Measurements from ENCODE around the gene FBXW7.

FBXW7 gene

DNA sequence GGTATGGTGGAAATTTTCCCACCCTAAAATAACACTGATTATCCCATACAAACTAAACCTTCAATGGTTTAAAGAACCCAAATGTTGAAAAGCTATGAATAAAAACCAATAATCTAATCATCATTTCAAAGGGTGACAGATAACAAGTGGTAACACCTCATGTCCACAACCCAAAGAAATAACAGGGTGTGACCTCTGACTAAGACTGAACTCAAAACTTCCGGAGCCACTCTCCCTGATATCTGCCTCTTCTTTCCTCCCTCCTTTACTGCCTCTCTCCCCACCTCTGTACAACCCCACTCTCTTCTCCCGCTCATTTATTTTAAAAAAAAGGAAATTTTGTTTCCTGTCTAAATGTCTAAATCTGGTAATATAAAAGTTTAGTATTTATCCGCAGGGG lies 11.5 kb downstream of the FBXW7 start:
- no peaks in the 10 kb centered on the region for H3K4me1 ChIP-seq (ENCODE audit: control insufficient read depth, insufficient read depth, low read length)
- no peak overlapping the region for H3K4me3 ChIP-seq (ENCODE audit: low read length)
- no peak overlapping the region for H3K9ac ChIP-seq (ENCODE audit: low read depth, low read length)
- H3K4me2 ChIP-seq (ENCODE audit: low read length), result no peak overlapping the region
- H3K36me3 ChIP-seq (ENCODE audit: insufficient read depth, low read length), result no peaks in the 10 kb centered on the region
- H3K27me3 ChIP-seq (ENCODE audit: control insufficient read depth, insufficient read depth, low read length), result no peaks in the 10 kb centered on the region
- no peaks in the 10 kb centered on the region for H3K9me3 ChIP-seq (replicated peaks; ENCODE audit: low read length)

DNA sequence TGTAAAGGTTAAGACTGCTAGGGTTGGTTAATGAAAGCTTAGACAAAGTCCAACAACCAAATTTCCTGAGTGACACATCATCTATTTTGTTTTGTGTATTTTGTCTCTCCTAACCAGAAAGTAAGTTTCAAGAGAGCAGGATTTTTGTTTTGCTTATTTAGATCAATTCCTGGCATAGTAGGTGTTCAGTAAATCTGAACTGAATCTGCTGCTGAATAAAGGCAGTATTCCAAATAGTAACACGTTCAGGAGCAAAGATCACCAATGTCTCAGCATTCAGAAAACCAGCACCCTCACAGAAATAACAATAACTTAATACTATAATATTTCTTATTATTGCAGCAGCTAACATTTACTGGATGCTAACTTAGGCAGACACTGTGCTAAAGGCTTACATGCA lies 12.2 kb downstream of the FBXW7 start:
- Histone ChIP-seq H3K9me3 (replicated peaks; ENCODE audit: low read length) (no peaks in the 10 kb centered on the region), H3K9ac (ENCODE audit: low read depth, low read length) (no peak overlapping the region), H3K4me3 (ENCODE audit: low read length) (no peak overlapping the region), H3K4me2 (ENCODE audit: low read length) (no peak overlapping the region), H3K36me3 (ENCODE audit: insufficient read depth, low read length) (no peaks in the 10 kb centered on the region), H3K4me1 (ENCODE audit: control insufficient read depth, insufficient read depth, low read length) (no peaks in the 10 kb centered on the region), H3K27me3 (ENCODE audit: control insufficient read depth, insufficient read depth, low read length) (no peaks in the 10 kb centered on the region)

GRCh38 chr4:152522754-152523153 lies 13.1 kb downstream of the FBXW7 start:
- no peaks in the 10 kb centered on the region for H3K36me3 ChIP-seq (ENCODE audit: insufficient read depth, low read length)
- H3K9ac ChIP-seq (ENCODE audit: low read depth, low read length), result no peak overlapping the region
- no peak overlapping the region for H3K4me3 ChIP-seq (ENCODE audit: low read length)

GRCh38 chr4:152522245-152522644 lies 13.6 kb downstream of the FBXW7 start:
- H3K4me2 ChIP-seq (ENCODE audit: low read length), result no peak overlapping the region
- no peaks in the 10 kb centered on the region for H3K4me1 ChIP-seq (ENCODE audit: control insufficient read depth, insufficient read depth, low read length)
- H3K27me3 ChIP-seq (ENCODE audit: control insufficient read depth, insufficient read depth, low read length), result no peaks in the 10 kb centered on the region
- H3K36me3 ChIP-seq (ENCODE audit: insufficient read depth, low read length), result no peaks in the 10 kb centered on the region
- no peak overlapping the region for H3K4me3 ChIP-seq (ENCODE audit: low read length)
- no peak overlapping the region for H3K9ac ChIP-seq (ENCODE audit: low read depth, low read length)
- no peaks in the 10 kb centered on the region for H3K9me3 ChIP-seq (replicated peaks; ENCODE audit: low read length)

More at GRCh38 chr4:152522754-152523153, 13.1 kb downstream of the FBXW7 start:
- H3K27me3 ChIP-seq (ENCODE audit: control insufficient read depth, insufficient read depth, low read length), result no peaks in the 10 kb centered on the region
- H3K9me3 ChIP-seq (replicated peaks; ENCODE audit: low read length), result no peaks in the 10 kb centered on the region
- no peak overlapping the region for H3K4me2 ChIP-seq (ENCODE audit: low read length)
- H3K4me1 ChIP-seq (ENCODE audit: control insufficient read depth, insufficient read depth, low read length), result no peaks in the 10 kb centered on the region

DNA sequence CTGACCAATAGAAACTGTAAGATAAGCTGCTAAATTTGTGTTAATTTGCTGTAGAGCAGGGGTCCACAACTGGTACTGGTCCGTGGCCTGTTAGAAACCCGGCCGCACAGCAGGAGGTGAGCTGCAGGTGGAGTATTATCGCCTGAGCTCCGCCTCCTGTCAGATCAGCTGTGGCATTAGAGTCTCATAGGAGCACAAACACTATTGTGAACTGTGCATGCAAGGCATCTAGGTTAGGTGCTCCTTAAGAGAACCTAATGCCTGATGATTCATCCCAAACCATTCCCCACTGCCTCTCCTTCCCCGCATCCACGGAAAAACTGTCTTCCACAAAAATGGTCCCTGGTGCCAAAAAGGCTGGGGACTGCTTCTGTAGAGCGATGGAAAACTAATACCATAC lies 19.7 kb downstream of the FBXW7 start:
- no peak overlapping the region for H3K4me3 ChIP-seq (ENCODE audit: low read length)
- H3K4me2 ChIP-seq (ENCODE audit: low read length), result peak overlapping the region; percentile 66
- H3K9ac ChIP-seq (ENCODE audit: low read depth, low read length), result no peak overlapping the region
- no peaks in the 10 kb centered on the region for H3K9me3 ChIP-seq (replicated peaks; ENCODE audit: low read length)
- H3K36me3 ChIP-seq (ENCODE audit: insufficient read depth, low read length), result no peaks in the 10 kb centered on the region
- no peaks in the 10 kb centered on the region for H3K27me3 ChIP-seq (ENCODE audit: control insufficient read depth, insufficient read depth, low read length)
- H3K4me1 ChIP-seq (ENCODE audit: control insufficient read depth, insufficient read depth, low read length), result peaks cover 19% of the 10 kb centered on the region

GRCh38 chr4:152515678-152516077 lies 20.2 kb downstream of the FBXW7 start:
- Histone ChIP-seq H3K4me2 (ENCODE audit: low read length) (peak overlapping the region; percentile 66), H3K4me1 (ENCODE audit: control insufficient read depth, insufficient read depth, low read length) (peaks cover 19% of the 10 kb centered on the region), H3K36me3 (ENCODE audit: insufficient read depth, low read length) (no peaks in the 10 kb centered on the region), H3K9me3 (replicated peaks; ENCODE audit: low read length) (no peaks in the 10 kb centered on the region), H3K4me3 (ENCODE audit: low read length) (peak overlapping the region; percentile 31), H3K27me3 (ENCODE audit: control insufficient read depth, insufficient read depth, low read length) (no peaks in the 10 kb centered on the region), H3K9ac (ENCODE audit: low read depth, low read length) (no peak overlapping the region)

DNA sequence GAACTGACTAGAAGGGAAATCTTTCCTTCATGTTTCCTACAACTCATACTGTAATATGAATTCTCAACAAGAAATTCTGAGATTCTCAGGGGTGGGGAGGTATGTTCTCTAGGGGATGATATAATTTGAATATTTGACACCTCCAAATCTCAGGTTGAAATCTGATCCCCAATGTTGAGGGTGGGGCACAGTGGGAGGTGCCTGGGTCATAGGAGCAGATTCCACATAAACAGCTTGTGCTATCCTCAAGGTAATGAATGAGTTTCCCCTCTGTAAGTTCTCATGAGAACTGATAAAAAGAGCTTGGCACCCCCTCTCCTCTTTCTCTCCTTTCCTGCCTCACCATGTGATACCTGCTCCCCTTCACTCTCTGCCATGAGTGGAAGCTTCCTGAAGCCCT lies 21.5 kb downstream of the FBXW7 start:
- no peaks in the 10 kb centered on the region for H3K27me3 ChIP-seq (ENCODE audit: control insufficient read depth, insufficient read depth, low read length)
- no peaks in the 10 kb centered on the region for H3K9me3 ChIP-seq (replicated peaks; ENCODE audit: low read length)
- H3K9ac ChIP-seq (ENCODE audit: low read depth, low read length), result no peak overlapping the region
- no peaks in the 10 kb centered on the region for H3K36me3 ChIP-seq (ENCODE audit: insufficient read depth, low read length)
- H3K4me3 ChIP-seq (ENCODE audit: low read length), result no peak overlapping the region
- no peak overlapping the region for H3K4me2 ChIP-seq (ENCODE audit: low read length)
- H3K4me1 ChIP-seq (ENCODE audit: control insufficient read depth, insufficient read depth, low read length), result peaks cover 19% of the 10 kb centered on the region

DNA sequence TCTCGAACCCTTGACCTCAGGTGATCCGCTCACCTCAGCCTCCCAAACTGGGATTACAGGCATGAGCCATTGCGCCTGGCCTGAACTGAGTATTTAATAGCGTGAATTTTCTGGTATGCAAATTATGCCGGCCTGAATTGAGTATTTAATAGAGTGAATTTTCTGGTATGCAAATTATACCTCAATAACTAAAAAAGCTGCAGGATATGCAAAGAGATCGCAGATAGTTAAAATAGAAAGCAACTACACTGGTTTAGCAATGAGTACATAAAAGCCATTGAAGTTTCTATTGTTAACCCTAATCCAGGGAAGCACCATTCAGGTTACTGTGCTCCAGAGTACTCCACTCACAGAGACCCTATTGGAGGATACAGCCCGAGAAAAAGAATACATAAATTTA lies 22.8 kb downstream of the FBXW7 start:
- no peaks in the 10 kb centered on the region for H3K36me3 ChIP-seq (ENCODE audit: insufficient read depth, low read length)
- no peaks in the 10 kb centered on the region for H3K27me3 ChIP-seq (ENCODE audit: control insufficient read depth, insufficient read depth, low read length)
- no peak overlapping the region for H3K9ac ChIP-seq (ENCODE audit: low read depth, low read length)
- peaks cover 19% of the 10 kb centered on the region for H3K4me1 ChIP-seq (ENCODE audit: control insufficient read depth, insufficient read depth, low read length)
- H3K4me3 ChIP-seq (ENCODE audit: low read length), result no peak overlapping the region
- H3K9me3 ChIP-seq (replicated peaks; ENCODE audit: low read length), result no peaks in the 10 kb centered on the region
- H3K4me2 ChIP-seq (ENCODE audit: low read length), result no peak overlapping the region

DNA sequence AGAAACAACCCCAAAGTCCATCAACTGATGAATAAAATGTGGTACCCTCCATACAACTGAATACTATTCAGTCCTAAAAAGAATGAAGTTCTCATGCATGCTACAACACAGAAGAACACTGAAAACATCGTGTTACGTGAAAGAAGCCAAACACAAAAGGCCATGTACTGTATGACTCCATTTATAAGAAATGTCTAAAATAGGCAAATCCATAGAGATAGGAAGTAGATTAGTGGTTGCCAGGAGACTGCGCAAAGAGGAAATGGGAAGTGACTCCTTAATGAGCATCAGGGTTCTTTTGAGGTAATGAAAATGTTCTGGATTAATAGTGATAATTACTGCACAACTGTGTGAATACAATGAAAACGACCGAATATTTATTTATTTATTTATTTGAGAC lies 23.4 kb downstream of the FBXW7 start:
- Histone ChIP-seq H3K4me3 (ENCODE audit: low read length) (no peak overlapping the region), H3K36me3 (ENCODE audit: insufficient read depth, low read length) (no peaks in the 10 kb centered on the region), H3K4me2 (ENCODE audit: low read length) (no peak overlapping the region), H3K4me1 (ENCODE audit: control insufficient read depth, insufficient read depth, low read length) (peaks cover 19% of the 10 kb centered on the region), H3K27me3 (ENCODE audit: control insufficient read depth, insufficient read depth, low read length) (no peaks in the 10 kb centered on the region), H3K9ac (ENCODE audit: low read depth, low read length) (no peak overlapping the region), H3K9me3 (replicated peaks; ENCODE audit: low read length) (no peaks in the 10 kb centered on the region)

- H3K9ac ChIP-seq (ENCODE audit: low read depth, low read length), result no peak overlapping the region
- H3K36me3 ChIP-seq (ENCODE audit: insufficient read depth, low read length), result no peaks in the 10 kb centered on the region
- peaks cover 11% of the 10 kb centered on the region for H3K4me1 ChIP-seq (ENCODE audit: control insufficient read depth, insufficient read depth, low read length)
- no peak overlapping the region for H3K4me3 ChIP-seq (ENCODE audit: low read length)
- H3K4me2 ChIP-seq (ENCODE audit: low read length), result no peak overlapping the region
- no peaks in the 10 kb centered on the region for H3K9me3 ChIP-seq (replicated peaks; ENCODE audit: low read length)
- no peaks in the 10 kb centered on the region for H3K27me3 ChIP-seq (ENCODE audit: control insufficient read depth, insufficient read depth, low read length)
These were observed 25.3 kb downstream of the FBXW7 start for GRCh38 chr4:152510349-152511147.

DNA sequence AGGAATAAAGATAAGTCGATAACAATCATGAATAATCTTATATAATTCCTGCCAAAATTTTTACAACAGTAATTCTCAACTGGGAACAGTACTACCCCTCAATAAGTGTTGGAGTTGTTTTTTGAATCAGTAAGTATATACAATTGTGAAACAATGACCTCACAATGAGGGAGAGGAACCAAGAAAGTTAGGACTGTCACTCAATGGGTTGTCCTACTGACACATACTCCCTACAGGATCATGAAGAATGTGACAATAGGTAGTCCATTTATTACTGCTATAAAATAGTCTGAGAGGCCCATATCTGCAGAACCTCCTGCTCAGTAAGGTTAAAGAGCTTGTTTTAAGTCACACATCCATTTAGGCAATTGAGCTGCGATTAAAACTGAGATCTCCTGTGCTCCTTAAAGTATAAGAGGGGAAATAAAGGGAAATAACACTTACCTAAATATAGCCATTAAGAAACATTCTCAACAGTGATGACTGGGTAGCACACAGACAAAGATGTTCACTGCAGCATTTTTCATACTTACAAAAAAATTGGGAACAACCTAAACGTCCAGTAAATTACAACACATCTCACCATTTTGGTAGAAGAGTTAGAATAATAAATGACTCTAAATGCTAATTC lies 26.2 kb downstream of the FBXW7 start:
- Histone ChIP-seq H3K4me3 (ENCODE audit: low read length) (no peak overlapping the region), H3K4me1 (ENCODE audit: control insufficient read depth, insufficient read depth, low read length) (peaks cover 3% of the 10 kb centered on the region), H3K9ac (ENCODE audit: low read depth, low read length) (no peak overlapping the region), H3K36me3 (ENCODE audit: insufficient read depth, low read length) (no peaks in the 10 kb centered on the region), H3K27me3 (ENCODE audit: control insufficient read depth, insufficient read depth, low read length) (no peaks in the 10 kb centered on the region), H3K9me3 (replicated peaks; ENCODE audit: low read length) (no peaks in the 10 kb centered on the region), H3K4me2 (ENCODE audit: low read length) (no peak overlapping the region)

DNA sequence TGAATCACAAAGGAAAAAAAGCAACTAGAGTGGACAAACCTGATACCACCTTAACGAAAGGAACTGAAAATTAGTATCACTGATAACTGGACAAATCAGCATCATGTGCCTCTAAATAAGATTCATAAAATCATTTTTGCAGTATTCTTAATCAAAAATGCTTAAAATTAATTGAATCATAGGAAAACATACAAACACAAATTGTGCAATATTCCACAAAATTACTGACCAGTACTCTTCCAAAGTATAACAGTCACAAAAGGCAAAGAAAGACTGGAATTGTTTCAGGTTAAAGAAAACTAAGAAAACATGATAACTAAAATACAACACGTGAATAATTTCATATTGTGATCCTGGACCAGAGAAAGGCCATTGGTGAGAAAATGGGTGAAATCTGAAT lies 27.1 kb downstream of the FBXW7 start:
- peaks cover 2% of the 10 kb centered on the region for H3K4me1 ChIP-seq (ENCODE audit: control insufficient read depth, insufficient read depth, low read length)
- no peaks in the 10 kb centered on the region for H3K27me3 ChIP-seq (ENCODE audit: control insufficient read depth, insufficient read depth, low read length)

More for the DNA sequence above, 27.1 kb downstream of the FBXW7 start:
- Histone ChIP-seq H3K9me3 (replicated peaks; ENCODE audit: low read length) (no peaks in the 10 kb centered on the region), H3K4me3 (ENCODE audit: low read length) (no peak overlapping the region), H3K4me2 (ENCODE audit: low read length) (no peak overlapping the region), H3K36me3 (ENCODE audit: insufficient read depth, low read length) (no peaks in the 10 kb centered on the region), H3K9ac (ENCODE audit: low read depth, low read length) (no peak overlapping the region)

Data from skeletal muscle satellite cell (primary cell).